Activated effector memory CD4-positive, alpha-beta T cell treated with Interleukin-2 at 50 U/mL for 16 hours (primary cell): ENCODE measurements around the gene AHDC1.
"Not testable (repeated sequence)": the region's sequence is repeated elsewhere in the genome, so short reads cannot be mapped to it uniquely, and the experiment has no call there.

Experiments used
- DNase-seq: peaks from one replicate; pipeline ENCODE4 v3.0.0-alpha.2; 2020

AHDC1 gene

DNA sequence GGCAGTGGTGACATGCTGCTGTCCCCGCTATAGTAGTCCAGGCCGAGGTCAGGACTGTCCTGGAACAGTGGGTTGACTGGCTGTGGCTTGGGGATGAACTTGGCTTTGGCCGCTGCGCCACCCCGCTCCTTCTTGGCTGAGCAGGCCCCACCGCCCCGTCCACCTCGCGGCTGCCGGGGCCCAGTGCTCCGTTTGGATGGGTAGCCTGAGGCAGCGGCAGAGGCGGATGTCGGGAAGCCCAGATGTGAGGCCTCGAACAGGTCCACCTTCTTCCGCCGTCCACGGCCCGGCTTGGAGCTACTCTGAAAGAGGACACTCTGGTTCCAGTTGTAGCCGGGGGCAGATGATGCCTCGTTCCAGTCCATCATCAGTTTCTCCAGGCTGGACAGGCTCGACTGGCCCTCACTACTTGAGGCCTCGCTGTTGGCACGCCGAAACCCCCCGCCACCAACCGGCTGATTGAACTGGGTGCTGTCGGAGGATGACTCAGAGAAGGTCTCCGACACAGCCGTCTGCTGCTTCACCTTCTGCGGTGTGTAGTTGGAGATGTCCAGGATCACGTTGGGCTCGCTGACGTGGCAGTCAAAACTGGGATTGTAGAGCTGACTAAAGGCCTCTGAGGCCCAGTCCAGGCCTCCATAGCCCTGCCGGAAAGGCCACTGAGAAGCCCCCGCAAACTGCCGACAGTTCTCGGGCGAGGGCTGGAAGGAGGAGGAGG is 55.6 kb downstream of the AHDC1 start:
- DNase-seq: no peak

DNA sequence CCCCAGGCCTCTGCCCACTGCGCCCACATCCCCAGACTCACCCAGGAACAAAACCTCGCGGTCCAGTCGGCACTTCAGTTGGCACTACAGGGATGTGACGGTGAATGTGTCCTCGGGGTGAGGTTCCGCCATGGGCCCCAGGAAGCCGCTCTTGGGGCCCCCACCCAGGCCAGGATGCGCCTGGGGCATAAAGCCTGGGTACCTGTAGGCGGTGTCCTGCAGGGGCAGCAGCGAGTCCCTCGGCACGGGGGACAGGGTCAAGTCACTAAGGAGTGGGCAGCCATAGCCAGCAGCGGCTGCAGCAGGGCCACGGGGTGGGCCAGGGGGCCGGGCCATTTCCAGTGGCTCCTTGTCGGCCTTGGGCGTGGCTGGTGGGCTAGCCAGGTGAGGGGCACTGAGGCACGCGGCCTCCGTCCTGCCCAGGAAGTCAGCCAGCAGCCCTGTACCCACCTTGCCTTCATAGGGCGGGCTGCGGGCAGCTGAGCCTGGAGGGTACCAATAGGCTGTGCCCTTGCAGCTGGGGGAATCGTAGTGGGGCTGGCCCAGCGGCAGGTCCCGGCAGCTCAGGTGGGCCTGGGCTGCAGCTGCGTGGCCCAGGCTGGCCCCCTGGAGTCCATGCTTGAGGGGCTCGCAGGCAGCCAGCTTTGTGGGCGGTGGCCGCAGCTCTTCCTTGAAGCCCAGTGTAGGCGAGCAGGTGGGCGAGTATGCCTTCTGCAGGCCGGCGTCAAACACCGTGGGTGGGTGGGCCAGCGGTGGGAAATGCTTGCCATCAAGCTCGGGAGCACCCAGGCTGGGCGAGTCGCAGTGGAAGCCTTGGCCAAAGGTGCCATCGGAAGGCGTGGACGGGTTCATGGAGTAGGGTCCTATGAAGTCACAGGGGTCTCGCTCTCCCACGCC is 56.5 kb downstream of the AHDC1 start:
- DNase-seq: no peak

DNA sequence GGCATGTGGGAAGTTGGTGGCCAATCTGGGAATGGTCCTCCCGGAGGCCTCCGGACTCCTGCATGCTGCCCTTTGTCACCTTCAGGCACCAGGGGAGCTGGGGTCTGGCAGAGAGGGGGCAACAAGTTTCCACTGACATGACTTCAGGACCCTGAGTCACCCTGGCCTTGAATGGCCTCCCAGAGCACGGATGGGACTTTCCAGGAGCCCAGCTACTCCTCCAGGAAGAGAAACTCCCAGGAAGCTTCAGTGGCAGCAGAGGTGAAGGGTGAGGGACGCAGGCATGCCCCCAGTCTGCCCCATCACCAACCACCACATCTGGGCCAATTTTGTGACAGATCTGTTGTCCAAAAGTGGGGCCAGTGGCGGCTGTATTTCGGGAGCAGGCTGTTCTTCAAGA is 58.1 kb downstream of the AHDC1 start:
- no peak for DNase-seq

DNA sequence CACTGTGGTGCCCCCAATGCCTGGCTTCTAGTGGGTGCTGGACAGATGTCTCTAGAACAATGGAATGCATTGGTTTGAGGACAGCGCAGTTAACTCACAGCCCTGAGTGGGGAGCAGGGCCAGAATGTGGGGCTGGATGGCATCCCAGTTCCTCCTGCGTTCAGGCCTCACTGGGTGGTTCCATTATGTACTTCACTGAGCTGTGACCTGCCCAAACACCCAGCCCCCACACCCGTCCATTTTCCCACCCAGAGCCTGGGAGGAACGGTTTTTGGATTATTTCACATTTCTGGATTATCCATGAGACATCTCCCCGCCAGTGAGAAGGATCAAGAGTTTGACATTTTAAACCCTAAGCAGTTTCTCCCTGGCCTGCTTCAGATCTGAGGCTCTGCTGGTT is 58.7 kb downstream of the AHDC1 start:
- DNase-seq: no peak

DNA sequence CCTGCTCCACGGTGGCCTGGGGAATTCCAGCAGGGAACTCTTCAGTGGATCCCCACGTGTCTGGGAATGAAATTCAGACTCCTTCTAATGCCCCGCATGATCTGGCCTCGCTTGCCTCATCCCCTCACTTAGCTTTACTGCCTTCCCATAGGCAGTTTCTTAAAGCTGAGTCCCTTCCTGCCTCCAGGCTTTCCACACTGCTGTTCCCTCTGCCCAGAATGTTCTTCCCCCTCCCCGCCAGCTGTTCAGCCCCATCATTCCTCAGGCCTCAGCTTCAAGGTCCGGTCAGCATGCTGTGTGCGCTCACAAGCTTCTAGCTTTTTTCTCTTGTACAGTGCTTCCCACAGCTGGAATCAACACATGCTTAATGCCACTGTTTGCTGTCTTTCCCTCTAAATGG is 59.1 kb downstream of the AHDC1 start:
- no peak for DNase-seq

DNA sequence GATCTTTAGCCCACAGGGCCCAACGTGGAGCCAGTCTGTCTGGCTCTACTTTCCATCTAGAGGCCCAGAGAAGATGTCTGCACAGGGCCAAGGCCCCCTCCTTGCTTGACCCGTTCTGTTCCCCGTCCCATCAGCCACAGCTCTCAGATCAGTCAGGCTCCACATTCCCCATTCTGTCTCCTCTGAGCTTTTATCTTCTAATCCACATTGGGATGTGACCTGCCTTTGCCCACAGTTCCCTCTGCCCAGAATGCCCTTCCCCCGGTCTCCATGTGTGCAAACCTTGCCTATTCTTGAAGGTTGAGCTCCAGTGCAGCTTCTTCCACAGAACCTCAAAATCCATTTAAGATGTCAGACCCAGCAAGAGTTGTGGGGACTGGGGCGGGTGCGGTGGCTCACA is 60.7 kb downstream of the AHDC1 start:
- DNase-seq: no peak

DNA sequence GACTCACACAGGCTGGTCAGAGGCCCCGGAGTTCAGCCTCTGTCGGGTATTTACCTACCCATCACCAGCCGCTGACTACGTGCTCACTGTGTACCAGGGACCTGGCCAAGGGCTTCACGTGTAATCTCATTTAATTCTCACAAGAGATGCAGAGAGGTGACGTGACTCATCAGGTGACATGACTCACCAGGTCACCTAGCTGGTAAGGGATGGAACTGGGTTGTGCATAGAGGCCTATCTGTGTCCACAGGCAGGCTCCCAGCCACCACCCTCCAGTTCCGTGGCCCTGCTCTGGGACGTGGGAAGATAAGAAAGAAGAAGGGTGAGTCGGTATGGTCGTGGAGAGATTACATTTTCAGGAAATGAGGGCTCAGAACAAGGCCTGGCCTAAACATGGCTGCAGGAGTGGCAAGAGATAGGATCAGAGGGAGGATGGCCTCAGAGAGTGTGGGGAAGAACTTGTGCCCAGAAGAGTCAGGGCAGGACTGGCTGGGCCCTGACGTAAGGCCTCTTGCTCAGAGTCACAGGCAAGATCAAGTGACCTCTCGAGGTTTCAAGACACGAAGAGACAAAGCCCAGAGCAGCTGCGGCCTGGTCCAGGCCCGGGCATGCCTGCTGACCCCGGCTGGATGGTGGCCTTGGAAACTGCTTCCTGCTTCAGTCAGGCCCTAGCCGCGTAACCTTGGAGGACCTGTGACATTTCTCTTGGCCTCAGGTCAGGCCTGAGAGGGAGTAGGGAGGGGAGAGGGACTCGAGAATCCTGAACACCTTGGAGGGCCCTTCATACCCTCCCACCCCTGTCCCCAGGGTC is 61.3 kb downstream of the AHDC1 start:
- no peak for DNase-seq

DNA sequence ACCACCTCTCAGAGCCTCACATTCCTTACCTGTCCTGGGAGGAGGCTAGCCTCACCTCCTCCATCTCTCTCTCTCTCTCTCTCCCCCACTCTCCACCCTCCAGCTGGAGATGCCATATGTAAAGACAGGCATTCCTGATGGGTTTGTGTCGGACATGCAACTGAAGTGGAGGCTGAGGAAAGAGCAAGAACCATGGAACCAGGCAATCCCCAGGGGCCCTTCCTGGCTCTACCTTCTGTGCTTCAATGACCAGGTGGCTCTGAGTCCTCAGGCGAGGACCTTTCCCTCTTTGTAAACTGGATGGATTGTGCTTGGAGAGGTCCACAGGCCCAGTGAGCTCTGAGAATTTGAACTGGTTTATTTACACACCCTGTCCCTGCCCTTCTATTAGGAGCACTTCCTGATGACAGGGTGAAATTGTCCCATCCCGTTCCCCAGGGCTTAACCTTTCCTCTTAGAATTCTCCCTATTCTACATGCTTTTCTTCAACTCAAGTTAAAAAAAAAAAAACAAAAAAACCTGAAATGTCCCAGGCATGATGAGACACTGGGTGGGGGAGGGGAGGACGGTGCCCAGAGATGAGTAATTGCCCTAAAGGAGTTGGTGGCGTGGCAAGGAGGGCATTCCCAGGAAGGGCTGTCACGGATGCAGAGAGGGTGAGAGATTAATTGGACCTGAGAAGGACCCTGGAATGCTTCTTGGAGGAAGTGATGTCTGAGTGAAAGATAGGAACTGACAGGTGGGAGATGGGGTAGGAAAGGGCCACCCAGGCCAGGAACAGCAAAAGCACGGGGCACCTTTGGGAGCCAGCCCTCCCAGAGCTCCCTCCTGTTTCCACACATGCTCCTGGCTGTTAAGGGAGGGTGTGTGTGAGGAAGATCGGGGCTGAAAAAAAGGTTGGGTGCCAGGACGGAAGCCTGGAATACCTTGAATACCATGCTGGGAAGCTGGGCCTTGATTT is 63.8 kb downstream of the AHDC1 start:
- DNase-seq: no peak

DNA sequence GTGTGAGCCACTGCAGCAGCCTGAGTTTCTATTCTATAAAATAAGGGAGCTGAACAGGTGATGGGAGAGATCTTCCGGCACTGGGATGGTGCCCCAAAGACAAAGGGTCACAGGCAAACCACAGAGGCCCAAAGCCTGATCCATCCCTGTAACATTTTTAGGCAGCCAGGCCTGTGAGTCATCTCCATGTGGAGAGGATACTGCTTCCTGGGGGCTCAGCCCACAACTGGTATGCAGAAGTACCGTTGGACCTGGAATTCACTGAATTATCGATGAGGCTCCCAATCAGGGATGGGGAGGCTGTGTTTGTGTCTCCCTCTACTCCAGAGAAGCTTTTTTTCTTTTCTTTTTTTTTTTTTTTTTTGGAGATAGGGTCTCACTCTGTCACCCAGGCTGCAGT is 65.2 kb downstream of the AHDC1 start:
- DNase-seq: no peak

DNA sequence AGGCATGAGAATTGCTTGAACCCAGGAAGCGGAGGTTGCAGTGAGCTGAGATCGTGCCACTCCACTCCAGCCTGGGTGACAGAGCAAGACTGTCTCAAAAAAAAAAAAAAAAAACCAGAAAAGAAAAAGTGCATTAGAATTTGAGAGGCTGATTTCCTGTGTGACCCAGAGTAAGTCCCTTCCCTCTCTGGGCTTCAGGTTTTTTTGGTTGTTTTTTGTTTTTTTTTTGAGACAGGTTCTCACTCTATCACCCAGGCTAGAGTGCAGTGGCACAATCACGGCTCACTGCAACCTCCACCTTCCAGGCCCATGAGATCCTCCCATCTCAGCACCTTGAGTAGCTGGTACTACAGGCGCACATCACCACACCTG is 65.7 kb downstream of the AHDC1 start:
- not testable (repeated sequence) for DNase-seq

DNA sequence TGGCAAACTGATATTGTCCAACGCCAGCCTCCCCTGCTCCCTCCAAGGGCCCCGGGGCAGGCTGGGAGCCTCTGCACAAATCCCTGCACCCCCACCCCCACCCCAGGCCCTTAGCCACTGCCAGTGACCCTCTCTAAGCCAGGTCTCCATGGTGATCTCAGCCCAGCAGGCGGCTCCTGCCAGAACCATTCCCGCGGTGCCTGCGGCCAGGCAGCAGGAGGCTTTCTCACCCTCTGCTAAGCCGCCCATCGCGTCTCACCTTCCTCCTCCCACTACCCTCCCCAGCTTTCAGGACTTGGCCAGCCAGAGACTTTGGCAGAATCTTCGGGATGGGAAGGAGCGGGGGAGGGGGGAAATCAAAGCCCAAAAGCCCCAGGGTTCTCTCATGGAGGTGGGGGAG is 67.2 kb downstream of the AHDC1 start:
- no peak for DNase-seq

DNA sequence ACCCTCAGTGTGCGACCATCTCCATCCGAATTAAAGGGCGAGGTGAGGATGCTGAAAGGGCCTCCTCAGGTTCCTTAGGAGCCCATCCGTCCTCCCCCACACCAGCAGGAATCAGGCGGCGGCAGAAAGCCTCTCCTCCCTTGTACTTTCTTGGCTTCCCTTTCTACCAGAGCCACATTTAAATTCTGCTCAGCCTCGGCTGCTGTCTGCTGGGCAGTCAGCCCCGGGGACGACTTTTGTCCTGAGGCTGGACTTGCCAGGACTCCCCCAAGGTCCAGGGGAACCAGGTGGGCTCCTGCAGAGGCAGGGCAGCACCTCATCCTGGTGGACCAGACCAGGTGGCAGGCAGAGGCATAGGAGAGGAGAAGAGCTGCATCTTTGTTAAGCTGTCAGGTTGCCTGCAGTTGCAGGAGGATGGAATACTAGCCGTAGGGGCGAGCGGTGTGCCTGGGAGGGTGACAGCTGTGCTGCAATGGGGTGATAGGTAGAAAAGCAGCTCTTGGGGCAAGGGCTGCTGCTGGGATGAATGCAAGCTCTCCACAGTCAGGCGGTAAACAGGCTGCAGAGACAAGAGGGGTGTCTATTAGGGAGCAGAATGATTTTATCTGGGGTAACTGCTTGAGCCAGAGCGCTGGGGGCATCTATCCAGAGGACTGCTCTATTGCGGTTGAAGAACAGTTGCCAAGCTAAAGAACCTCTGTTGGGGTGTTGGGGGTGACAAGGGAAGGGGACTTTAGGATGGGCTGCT is 67.8 kb downstream of the AHDC1 start:
- DNase-seq: no peak

DNA sequence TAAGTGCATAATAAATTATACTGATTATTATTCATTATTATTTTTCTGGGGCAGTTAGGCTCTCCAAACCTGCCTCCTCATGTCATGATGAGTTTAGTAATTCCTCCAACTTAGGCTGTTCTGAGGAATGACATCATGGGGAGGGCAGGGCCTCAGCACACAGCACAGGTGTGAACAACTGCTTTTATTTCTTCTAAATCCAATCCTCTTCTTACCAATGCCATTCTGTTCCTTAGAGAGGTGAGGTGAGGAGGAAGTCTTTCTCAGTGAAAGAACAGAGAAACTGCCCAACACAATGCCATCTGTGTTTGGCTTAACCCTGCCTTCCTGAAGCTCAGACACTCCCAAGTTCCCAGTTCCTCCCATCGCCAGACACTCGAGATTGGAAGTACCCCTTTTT is 68.6 kb downstream of the AHDC1 start:
- DNase-seq: no peak

DNA sequence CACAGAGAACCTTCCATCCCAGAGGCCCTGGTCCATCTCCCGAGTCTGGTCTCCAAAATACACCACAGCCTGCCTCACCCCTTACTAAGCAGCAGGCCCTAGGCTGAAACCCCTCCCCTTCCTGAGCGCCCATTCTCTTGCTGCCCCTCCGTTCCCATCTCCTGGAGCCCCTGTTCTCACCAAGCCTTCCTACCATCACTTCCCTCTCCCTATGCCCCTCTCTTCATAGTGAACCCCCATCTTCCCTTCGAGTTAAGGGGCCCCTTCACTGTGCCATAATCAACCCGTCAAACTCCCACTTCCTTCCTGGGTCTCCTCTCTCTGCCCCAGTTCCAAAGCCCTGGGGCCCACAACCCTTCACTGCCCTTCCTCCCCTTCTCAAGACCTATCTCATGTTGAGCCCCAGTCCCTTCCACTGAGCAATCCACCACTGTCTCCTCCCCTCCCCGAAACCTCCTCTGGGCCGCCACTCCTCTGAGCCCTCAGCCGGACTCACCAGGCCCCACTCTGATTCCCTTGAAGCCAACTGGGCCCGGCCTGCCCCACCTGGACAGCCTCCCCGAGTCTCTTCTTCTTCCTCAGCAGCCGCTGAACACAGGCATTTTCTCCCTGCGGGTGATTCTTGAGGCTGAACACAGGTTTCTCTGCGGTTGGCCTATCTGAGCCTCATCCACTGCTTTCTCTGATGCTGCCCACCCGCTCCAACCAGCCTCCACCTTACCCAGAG is 71.8 kb downstream of the AHDC1 start:
- DNase-seq: no peak

DNA sequence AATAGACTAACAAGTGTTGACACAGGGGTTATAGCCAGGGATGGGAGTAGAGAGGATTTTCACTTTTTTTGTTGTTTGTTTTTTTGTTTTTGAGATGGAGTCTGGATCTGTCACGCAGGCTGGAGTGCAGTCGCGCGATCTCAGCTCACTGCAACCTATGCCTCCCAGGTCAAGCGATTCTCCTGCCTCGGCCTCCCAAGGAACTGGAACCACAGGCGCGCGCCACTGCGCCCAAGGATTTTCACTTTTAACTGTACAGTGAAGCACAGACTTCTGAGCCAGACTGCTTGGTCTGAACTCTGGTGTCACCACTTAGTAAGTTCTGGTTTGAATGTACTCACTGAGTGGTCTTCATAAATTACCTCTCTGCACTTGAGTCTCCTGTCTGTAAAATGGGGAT is 73.8 kb downstream of the AHDC1 start:
- DNase-seq: no peak

DNA sequence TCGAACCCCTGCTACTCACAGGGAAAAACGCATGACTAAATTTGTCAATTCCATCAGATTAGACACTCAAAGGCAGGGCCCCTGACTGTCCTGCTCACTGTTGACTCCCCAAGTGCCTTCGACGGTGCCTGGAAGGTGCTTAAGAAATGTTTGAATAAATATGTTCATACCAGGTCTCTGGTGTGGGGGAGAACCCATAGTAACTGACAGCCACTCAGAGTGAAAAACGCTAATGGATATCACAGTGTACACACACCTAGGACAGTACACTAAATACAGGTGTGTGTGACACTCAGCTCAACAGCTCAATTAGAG is 74.3 kb downstream of the AHDC1 start:
- no peak for DNase-seq

DNA sequence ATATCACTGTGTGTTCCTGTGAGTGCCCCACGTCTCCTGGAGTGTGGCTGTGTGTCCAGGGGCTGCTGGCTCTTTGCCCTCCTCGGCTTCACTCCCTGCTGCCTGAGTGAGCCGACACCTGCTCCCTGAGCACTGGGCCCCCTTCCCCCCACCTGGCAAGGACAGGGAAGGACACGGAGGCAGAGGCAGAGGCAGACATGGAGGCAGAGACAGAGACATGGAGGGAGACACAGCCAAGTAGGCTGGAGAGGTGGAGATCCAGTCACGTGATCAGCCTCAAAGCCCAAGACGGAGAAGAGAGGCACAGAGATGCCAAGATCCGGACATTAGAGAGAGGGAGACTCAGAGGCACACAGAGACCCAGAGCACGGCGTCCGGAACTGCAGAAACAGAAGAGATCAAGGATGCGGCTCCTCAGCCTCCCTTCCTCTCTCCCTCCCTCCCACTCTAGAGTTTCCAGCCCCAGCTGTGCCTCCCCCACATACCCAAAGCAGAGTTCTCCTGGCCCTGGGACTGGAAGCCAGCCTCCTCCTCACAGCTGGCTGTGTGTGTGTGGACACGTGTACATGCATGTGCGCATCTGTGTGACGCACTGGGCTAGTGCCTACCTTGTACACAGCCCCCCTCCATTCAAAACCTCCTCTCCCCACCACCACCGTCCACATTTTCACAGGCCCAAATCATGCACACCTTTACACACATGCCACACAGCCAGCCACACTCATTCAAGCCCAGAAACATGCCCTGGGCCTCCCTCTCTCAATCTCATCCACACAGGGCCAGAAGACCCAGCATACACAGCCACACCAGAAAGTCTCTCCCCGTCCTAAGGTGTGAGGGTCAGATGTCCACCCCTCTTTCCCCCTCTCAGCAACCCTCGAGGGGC is 74.9 kb downstream of the AHDC1 start:
- no peak for DNase-seq

DNA sequence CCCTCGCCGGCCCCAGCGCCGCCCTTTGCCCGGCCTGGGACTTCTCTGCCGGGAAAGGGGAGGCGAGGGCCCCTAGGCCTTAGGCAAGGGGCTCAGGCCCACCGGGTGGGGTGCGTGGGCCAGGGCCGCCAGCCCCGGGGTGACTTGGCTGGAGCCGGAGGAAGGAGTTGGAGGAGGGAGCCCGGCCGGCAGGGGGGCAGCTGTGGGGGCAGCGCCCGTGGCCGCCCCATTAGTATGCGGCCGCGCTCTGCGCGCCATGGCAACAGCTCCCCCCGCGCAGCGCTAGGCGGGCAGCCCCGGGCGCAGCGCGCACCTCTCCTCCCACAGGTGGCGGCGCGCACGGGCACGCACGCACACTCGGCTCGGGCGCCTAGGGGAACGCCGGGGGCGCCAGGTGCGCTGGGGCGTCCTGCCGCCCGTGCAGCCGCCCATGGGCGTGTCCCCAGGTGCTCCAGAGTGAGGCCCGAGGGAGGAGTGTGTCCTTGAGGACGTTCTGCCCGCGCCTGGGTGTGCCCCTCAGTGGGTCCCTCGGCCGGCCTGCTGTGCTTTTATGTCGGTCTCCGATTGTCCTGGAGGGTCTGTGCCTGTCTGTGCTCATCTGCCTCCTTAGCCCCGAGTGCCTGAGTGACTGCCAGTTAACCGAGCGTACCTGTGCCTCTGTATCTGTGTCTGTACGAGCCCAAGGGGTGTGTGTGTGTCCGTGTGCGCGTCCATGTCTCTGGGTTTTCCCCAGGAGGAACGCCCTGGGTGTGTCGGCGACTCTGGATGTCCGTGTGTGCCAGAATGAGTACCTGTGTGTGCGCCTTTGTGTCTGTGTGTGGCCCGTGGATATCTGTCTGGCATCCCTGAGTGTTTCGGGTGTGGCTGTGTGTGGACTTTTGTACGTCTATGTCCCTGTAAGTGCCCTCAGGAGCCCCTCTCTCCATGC is 75.8 kb downstream of the AHDC1 start:
- DNase-seq: peak; percentile 22
